ENCODE data around the gene KDM4B.

DNA sequence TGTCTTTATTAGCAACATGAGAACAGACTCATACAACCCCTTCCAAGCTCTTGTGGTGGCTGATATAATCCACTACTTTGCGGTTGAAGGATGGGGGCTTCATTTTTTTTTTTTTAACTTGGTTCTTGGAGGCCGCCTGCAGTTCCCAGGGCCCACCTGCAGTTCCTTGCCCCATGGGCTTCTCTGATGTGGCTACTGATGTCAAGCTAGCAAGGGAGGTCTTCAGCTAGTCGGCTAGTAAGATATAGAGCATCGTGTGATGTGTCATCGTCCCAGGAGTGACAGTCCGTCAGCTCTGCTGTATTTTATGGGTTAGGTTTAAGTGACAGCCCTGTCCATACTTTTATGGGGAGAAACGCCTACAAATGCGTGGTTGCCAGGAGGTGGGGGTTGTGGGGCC is 33.5 kb upstream of the KDM4B start:
- TF ChIP-seq, protein P1, sequence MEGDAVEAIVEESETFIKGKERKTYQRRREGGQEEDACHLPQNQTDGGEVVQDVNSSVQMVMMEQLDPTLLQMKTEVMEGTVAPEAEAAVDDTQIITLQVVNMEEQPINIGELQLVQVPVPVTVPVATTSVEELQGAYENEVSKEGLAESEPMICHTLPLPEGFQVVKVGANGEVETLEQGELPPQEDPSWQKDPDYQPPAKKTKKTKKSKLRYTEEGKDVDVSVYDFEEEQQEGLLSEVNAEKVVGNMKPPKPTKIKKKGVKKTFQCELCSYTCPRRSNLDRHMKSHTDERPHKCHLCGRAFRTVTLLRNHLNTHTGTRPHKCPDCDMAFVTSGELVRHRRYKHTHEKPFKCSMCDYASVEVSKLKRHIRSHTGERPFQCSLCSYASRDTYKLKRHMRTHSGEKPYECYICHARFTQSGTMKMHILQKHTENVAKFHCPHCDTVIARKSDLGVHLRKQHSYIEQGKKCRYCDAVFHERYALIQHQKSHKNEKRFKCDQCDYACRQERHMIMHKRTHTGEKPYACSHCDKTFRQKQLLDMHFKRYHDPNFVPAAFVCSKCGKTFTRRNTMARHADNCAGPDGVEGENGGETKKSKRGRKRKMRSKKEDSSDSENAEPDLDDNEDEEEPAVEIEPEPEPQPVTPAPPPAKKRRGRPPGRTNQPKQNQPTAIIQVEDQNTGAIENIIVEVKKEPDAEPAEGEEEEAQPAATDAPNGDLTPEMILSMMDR (IDR thresholded peaks at IDR 0.05), result no peak
- TF ChIP-seq POLR2A (IDR thresholded peaks at IDR 0.05), result no peak

All from Peyer's patch (tissue), 4 donors.